GM12875 (cell line): ENCODE results near the gene HELB.

Experiments used
- H3K4me3 ChIP-seq: one replicate; pipeline ENCODE4 v1.5.1; 2011; ENCODE audit warnings: low read depth, low read length, control low read depth
- CTCF ChIP-seq: IDR thresholded peaks from 2 replicates; pipeline ENCODE4 v1.5.1; 2011; ENCODE audit warnings: low read depth, mild to moderate bottlenecking, control low read depth, inconsistent platforms, low read length, moderate library complexity, borderline replicate concordance; ENCODE audit not compliant: insufficient read depth

Gene HELB

GRCh38 chr12:66297923-66298322 lies 4.4 kb upstream of the HELB start:
- no peak for TF ChIP-seq CTCF
- H3K4me3 ChIP-seq, result no peak overlapping the region

DNA sequence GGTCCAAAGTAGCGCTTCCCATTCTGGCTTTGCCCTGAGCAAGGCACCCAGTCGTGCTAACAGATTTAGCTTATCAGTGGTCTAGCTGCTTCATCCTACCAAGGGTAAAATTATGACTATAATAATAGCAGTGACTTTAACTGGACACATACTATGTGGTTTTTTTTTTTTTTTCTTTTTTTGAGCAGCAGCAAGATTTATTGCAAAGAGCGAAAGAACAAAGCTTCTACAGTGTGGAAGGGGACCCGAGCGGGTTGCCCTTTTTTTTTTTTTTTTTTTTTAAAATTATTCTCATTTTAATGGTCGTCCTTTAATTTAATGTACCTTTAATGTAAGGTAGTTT lies 505 bp downstream of the HELB start:
- peak overlapping the region; percentile 84 for H3K4me3 ChIP-seq
- TF ChIP-seq CTCF, result no peak

DNA sequence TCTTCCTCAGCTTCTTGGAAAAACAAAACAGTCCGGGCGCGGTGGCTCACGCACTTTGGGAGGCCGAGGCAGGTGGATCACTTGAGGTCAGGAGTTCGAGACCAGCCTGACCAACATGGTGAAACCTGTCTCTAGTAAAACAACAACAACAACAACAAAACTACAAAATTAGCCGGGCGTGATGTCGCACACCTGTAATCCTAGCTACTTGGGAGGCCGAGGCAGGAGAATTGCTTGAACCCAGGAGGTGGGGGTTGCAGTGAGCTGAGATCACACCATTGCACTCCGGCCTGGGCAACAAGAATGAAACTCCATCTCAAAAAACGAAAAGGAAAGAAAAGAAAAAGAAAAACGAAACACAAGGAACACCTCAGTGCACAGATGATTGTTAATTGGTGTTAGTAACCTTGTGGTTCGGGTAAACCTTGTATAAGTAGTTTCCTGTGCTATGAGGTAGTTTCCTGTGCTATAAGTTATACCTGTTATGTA lies 1.1 kb downstream of the HELB start:
- peak overlapping the region; percentile 7 for H3K4me3 ChIP-seq

DNA sequence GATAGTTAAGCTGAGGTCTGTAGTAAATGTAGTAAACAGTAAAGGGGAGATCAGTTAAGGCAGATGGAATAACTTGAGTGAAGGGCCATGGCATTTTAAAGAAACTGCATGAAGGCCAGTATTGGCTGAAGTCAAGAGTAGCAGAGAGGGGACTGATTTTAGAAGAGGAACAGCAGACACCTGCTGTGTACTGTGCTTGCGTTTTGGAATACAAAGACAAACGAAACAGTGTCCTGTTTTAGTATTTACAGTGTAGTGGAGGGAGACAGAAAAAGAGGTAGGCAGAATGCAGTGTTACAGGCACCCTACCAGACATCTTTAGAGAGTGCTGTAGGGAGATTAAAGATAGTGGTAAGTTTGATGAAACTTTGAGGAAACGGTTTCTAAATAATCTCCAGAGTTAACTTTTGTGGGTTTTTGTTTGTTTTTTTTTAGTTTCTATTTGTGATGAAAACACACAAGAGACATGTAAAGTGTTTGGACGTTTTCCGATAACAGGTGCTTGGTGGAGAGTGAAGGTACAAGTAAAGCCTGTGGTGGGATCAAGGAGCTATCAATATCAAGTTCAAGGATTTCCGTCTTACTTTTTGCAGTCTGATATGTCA lies 2.1 kb downstream of the HELB start:
- TF ChIP-seq CTCF, result no peak

DNA sequence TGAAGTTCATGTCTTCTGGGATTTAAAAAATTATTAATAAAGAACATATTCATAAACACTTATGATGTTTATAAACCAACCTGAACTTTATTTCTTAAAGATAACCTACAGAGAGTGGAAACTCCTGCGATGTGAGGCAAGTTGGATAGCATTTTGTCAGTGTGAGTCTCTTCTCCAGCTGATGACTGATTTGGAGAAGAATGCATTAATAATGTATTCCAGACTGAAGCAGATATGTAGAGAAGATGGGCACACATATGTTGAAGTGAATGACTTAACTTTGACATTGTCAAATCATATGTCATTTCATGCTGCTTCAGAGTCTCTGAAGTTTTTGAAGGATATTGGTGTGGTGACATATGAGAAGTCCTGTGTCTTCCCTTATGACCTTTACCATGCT lies 7.3 kb downstream of the HELB start:
- H3K4me3 ChIP-seq, result no peak overlapping the region
- no peak for TF ChIP-seq CTCF

More for the DNA sequence above, 2.1 kb downstream of the HELB start:
- no peak overlapping the region for H3K4me3 ChIP-seq

DNA sequence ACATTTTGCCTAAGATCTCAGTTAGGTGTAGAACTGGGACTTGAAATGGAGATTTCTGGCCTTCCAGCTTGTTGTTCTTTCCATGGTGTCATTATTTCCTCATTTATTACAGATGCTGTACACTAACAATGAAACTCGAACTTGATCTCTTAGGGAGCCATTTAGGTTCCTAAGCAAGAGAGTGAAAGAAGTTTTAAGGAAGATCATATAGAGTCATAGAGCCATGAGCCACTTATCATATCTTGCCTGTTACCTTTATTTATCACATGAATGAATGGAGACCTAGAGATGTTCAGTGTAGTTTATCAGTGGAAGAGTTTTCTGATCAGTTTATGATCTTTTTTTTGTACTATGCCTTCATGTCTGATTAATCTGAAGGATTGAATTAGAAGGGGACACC lies 9.9 kb downstream of the HELB start:
- no peak overlapping the region for H3K4me3 ChIP-seq

DNA sequence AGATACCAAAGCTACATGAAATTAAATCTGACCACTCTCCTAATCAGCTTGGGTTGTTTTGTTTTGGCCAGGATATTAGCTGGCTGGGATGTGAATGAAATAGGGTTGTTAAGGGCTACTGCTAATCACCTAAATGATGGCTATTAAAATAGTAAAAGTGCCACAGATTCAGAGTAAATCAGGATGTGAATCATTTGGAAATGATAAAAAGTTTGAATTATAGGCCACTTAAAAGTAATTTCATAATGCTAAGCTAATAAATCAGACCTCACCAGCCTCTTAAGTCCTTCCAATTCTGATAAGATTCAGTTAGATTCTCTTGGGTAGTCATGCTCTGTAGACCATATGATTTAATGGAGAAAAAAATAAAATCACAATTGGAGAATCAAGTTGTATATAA lies 12.0 kb downstream of the HELB start:
- H3K4me3 ChIP-seq, result no peak overlapping the region
- no peak for TF ChIP-seq CTCF

More for the DNA sequence above, 9.9 kb downstream of the HELB start:
- TF ChIP-seq CTCF, result no peak
